ENCODE results near the gene MOK.
"Not testable (repeated sequence)": the region's sequence is repeated elsewhere in the genome, so short reads cannot be mapped to it uniquely, and the experiment has no call there.

Gene MOK

GRCh38 chr14:102246071-102246470 lies 58.9 kb downstream of the MOK start:
- DNase-seq (ENCODE audit: low read depth): no peak

- DNase-seq (ENCODE audit: low read depth): not testable (repeated sequence)
Observed at GRCh38 chr14:102243795-102244194, 61.2 kb downstream of the MOK start.

- DNase-seq (ENCODE audit: low read depth): no peak
Observed at GRCh38 chr14:102241147-102241546, 63.8 kb downstream of the MOK start.

GRCh38 chr14:102240481-102240880 lies 64.5 kb downstream of the MOK start:
- not testable (repeated sequence) for DNase-seq (ENCODE audit: low read depth)

GRCh38 chr14:102239231-102239630 lies 65.7 kb downstream of the MOK start:
- DNase-seq (ENCODE audit: low read depth): no peak

- DNase-seq (ENCODE audit: low read depth): no peak
Observed at GRCh38 chr14:102238766-102239165, 66.2 kb downstream of the MOK start.

- no peak for DNase-seq (ENCODE audit: low read depth)
Observed at GRCh38 chr14:102238131-102238530, 66.8 kb downstream of the MOK start.

- no peak for DNase-seq (ENCODE audit: low read depth)
Observed at GRCh38 chr14:102236026-102236425, 68.9 kb downstream of the MOK start.

GRCh38 chr14:102235275-102235897 lies 69.6 kb downstream of the MOK start:
- peak; percentile 40 for DNase-seq (ENCODE audit: low read depth)

- no peak for DNase-seq (ENCODE audit: low read depth)
Observed at GRCh38 chr14:102234331-102235264, 70.4 kb downstream of the MOK start.

- no peak for DNase-seq (ENCODE audit: low read depth)
Observed at GRCh38 chr14:102233081-102233480, 71.9 kb downstream of the MOK start.

- DNase-seq (ENCODE audit: low read depth): no peak
Observed at GRCh38 chr14:102232348-102232625, 72.7 kb downstream of the MOK start.

GRCh38 chr14:102231476-102232347 lies 73.3 kb downstream of the MOK start:
- no peak for DNase-seq (ENCODE audit: low read depth)

- DNase-seq (ENCODE audit: low read depth): no peak
Observed at GRCh38 chr14:102230481-102231210, 74.3 kb downstream of the MOK start.

- no peak for DNase-seq (ENCODE audit: low read depth)
Observed at GRCh38 chr14:102229739-102230092, 75.2 kb downstream of the MOK start.

GRCh38 chr14:102229071-102229738 lies 75.8 kb downstream of the MOK start:
- no peak for DNase-seq (ENCODE audit: low read depth)

GRCh38 chr14:102227184-102227964 lies 77.6 kb downstream of the MOK start:
- DNase-seq (ENCODE audit: low read depth): no peak

- DNase-seq (ENCODE audit: low read depth): no peak
Observed at GRCh38 chr14:102226356-102227125, 78.4 kb downstream of the MOK start.

GRCh38 chr14:102225936-102226335 lies 79.0 kb downstream of the MOK start:
- no peak for DNase-seq (ENCODE audit: low read depth)

GRCh38 chr14:102225386-102225785 lies 79.6 kb downstream of the MOK start:
- no peak for DNase-seq (ENCODE audit: low read depth)

All from GM04504 (cell line).